Large intestine (tissue), 3 donors: Measurements from ENCODE around the gene ABCA4. TPM values are rescaled to one million over a fixed set of nuclear protein-coding genes. Genes with fewer than 3 reads are reported as not detected.
"Not testable (repeated sequence)": the region's sequence is repeated elsewhere in the genome, so short reads cannot be mapped to it uniquely, and the experiment has no call there.

Source experiments
- DNase-seq, 2 donors: peaks; one replicate each; pipeline versions ENCODE4 v3.0.0 to v3.0.0-alpha.2; 2013
- H3K27ac ChIP-seq: one replicate; pipeline ENCODE4 v1.5.1; 2013; ENCODE audit warnings: low read length
- H3K27me3 ChIP-seq: 2 replicates; pipeline ENCODE4 v1.6.1; 2013; ENCODE audit warnings: low read length; ENCODE audit not compliant: control insufficient read depth, insufficient read depth
- H3K36me3 ChIP-seq: 2 replicates; pipeline ENCODE4 v1.6.1; 2013; ENCODE audit warnings: low read length; ENCODE audit not compliant: control insufficient read depth, insufficient read depth
- H3K4me1 ChIP-seq: one replicate; pipeline ENCODE4 v1.6.1; 2013; ENCODE audit warnings: low read length; ENCODE audit not compliant: control insufficient read depth, insufficient read depth
- H3K4me3 ChIP-seq: one replicate; pipeline ENCODE4 v1.5.1; 2013; ENCODE audit warnings: low read length
- H3K9me3 ChIP-seq: one replicate; pipeline ENCODE4 v1.6.1; 2013; ENCODE audit warnings: mild to moderate bottlenecking, low read depth, low read length, moderate library complexity; ENCODE audit not compliant: control insufficient read depth
- WGBS: methylation state at CpG from one replicate; pipeline ENCODE4 v1.1.5; 2013; ENCODE audit warnings: low lambda C conversion rate; ENCODE audit not compliant: insufficient coverage; 5-methylcytosine and 5-hydroxymethylcytosine counted together
- polyA plus RNA-seq: library from polyadenylated mRNA; unstranded; fragments of 120-200 nt; gene quantifications from one replicate; pipeline ENCODE4 v1.2.1, GENCODE V29; 2013

ABCA4 gene
- polyA plus RNA-seq, 1 donor, result 5.3 TPM

- H3K36me3 ChIP-seq, result no peaks in the 10 kb centered on the region
- H3K9me3 ChIP-seq, result no peaks in the 10 kb centered on the region
- no peak overlapping the region for H3K27ac ChIP-seq
- H3K27me3 ChIP-seq, result no peaks in the 10 kb centered on the region
- H3K4me3 ChIP-seq, result no peak overlapping the region
- DNase-seq, result no peak
- WGBS, result 80% methylated on average over 1 of the region's 10 CpGs
- H3K4me1 ChIP-seq, result no peaks in the 10 kb centered on the region
Observed at GRCh38 chr1:93992954-93993353, 128.0 kb downstream of the ABCA4 start.

- H3K4me1 ChIP-seq, result no peaks in the 10 kb centered on the region
- 50% methylated on average over 1 of the region's 8 CpGs for WGBS
- H3K9me3 ChIP-seq, result no peaks in the 10 kb centered on the region
- DNase-seq, result no peak
- H3K36me3 ChIP-seq, result no peaks in the 10 kb centered on the region
- no peak overlapping the region for H3K4me3 ChIP-seq
- H3K27me3 ChIP-seq, result no peaks in the 10 kb centered on the region
- H3K27ac ChIP-seq, result no peak overlapping the region
Observed at GRCh38 chr1:93992190-93992589, 128.8 kb downstream of the ABCA4 start.

- DNase-seq, result no peak
- Histone ChIP-seq H3K4me3 (no peak overlapping the region), H3K27ac (no peak overlapping the region), H3K27me3 (no peaks in the 10 kb centered on the region), H3K9me3 (no peaks in the 10 kb centered on the region), H3K4me1 (no peaks in the 10 kb centered on the region), H3K36me3 (no peaks in the 10 kb centered on the region)
- WGBS, result no CpG with 5 or more reads among the region's 4 CpGs
Observed at GRCh38 chr1:93991271-93991670, 129.7 kb downstream of the ABCA4 start.

GRCh38 chr1:93990477-93990876 is 130.5 kb downstream of the ABCA4 start:
- H3K36me3 ChIP-seq, H3K27ac ChIP-seq, H3K9me3 ChIP-seq, H3K4me1 ChIP-seq, H3K4me3 ChIP-seq, H3K27me3 ChIP-seq, DNase-seq: not testable (repeated sequence)
- no CpG with 5 or more reads among the region's 3 CpGs for WGBS

GRCh38 chr1:93990010-93990409 is 130.9 kb downstream of the ABCA4 start:
- no CpG with 5 or more reads among the region's 5 CpGs for WGBS

GRCh38 chr1:93989601-93990000 is 131.3 kb downstream of the ABCA4 start:
- Histone ChIP-seq H3K36me3 (no peaks in the 10 kb centered on the region), H3K27ac (no peak overlapping the region), H3K27me3 (no peaks in the 10 kb centered on the region), H3K4me3 (no peak overlapping the region), H3K9me3 (no peaks in the 10 kb centered on the region), H3K4me1 (no peaks in the 10 kb centered on the region)
- no CpG with 5 or more reads among the region's 5 CpGs for WGBS
- DNase-seq, result no peak

More at GRCh38 chr1:93990010-93990409, 130.9 kb downstream of the ABCA4 start:
- Histone ChIP-seq H3K9me3 (no peaks in the 10 kb centered on the region), H3K27ac (no peak overlapping the region), H3K27me3 (no peaks in the 10 kb centered on the region), H3K36me3 (no peaks in the 10 kb centered on the region), H3K4me1 (no peaks in the 10 kb centered on the region), H3K4me3 (no peak overlapping the region)
- DNase-seq, result no peak

- WGBS, result 60% methylated on average over 1 of the region's 3 CpGs
- H3K4me1 ChIP-seq, result no peaks in the 10 kb centered on the region
Observed at GRCh38 chr1:93988634-93989350, 132.2 kb downstream of the ABCA4 start.

GRCh38 chr1:93981274-93981667 is 139.7 kb downstream of the ABCA4 start:
- WGBS, result no CpG with 5 or more reads among the region's 1 CpG
- H3K9me3 ChIP-seq, result peaks cover 4% of the 10 kb centered on the region

More at GRCh38 chr1:93988634-93989350, 132.2 kb downstream of the ABCA4 start:
- Histone ChIP-seq H3K27me3 (no peaks in the 10 kb centered on the region), H3K27ac (no peak overlapping the region), H3K4me3 (no peak overlapping the region), H3K9me3 (no peaks in the 10 kb centered on the region), H3K36me3 (no peaks in the 10 kb centered on the region)
- no peak for DNase-seq

GRCh38 chr1:93980320-93981273 is 140.4 kb downstream of the ABCA4 start:
- peak overlapping the region; percentile 65 for H3K27ac ChIP-seq
- peak; percentile 29 to 62 for DNase-seq
- 100% methylated on average over 2 of the region's 10 CpGs for WGBS

More at GRCh38 chr1:93981274-93981667, 139.7 kb downstream of the ABCA4 start:
- peaks cover 20% of the 10 kb centered on the region for H3K4me1 ChIP-seq
- no peaks in the 10 kb centered on the region for H3K36me3 ChIP-seq
- DNase-seq, result no peak
- no peaks in the 10 kb centered on the region for H3K27me3 ChIP-seq
- H3K4me3 ChIP-seq, result no peak overlapping the region
- no peak overlapping the region for H3K27ac ChIP-seq

GRCh38 chr1:93979718-93980319 is 141.1 kb downstream of the ABCA4 start:
- WGBS, result no CpG with 5 or more reads among the region's 4 CpGs
- no peaks in the 10 kb centered on the region for H3K27me3 ChIP-seq
- peak overlapping the region; percentile 65 for H3K27ac ChIP-seq
- DNase-seq, result peak; percentile 37 to 66
- peaks cover 4% of the 10 kb centered on the region for H3K9me3 ChIP-seq
- no peaks in the 10 kb centered on the region for H3K36me3 ChIP-seq
- no peak overlapping the region for H3K4me3 ChIP-seq
- peaks cover 20% of the 10 kb centered on the region for H3K4me1 ChIP-seq

More at GRCh38 chr1:93980320-93981273, 140.4 kb downstream of the ABCA4 start:
- H3K4me3 ChIP-seq, result no peak overlapping the region
- H3K9me3 ChIP-seq, result peaks cover 4% of the 10 kb centered on the region
- H3K36me3 ChIP-seq, result no peaks in the 10 kb centered on the region
- H3K4me1 ChIP-seq, result peaks cover 20% of the 10 kb centered on the region
- H3K27me3 ChIP-seq, result no peaks in the 10 kb centered on the region
